Measurements from ENCODE around the gene NPEPPS. TPM values are rescaled to one million over a fixed set of nuclear protein-coding genes. Genes with fewer than 3 reads are reported as not detected.
"Not testable (repeated sequence)": the region's sequence is repeated elsewhere in the genome, so short reads cannot be mapped to it uniquely, and the experiment has no call there.

Gene NPEPPS
- total and polyA plus RNA-seq, 2 donors: 41.2 to 48.0 TPM

DNA sequence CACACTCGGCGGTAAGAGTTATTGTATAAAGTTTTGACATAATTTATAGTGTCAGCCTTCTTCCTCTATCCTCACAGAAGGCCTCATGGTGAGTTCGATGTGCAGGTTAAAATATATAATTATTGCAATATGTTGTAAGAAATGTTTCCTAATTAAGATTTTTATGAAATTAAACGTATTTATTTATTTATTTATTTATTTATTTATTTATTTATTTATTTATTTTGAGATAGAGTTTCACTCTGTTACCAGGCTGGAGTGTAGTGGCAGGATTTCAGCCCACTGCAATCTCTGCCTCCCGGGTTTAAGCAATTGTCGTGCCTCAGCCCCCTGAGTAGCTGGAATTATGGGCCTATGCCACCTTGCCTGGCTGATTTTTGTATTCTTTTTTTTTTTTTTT, 13.4 kb downstream of the NPEPPS start:
- H3K4me1 ChIP-seq (ENCODE audit: control insufficient read depth in 2 of 2, insufficient read depth in 2 of 2, low read length in 2 of 2); DNase-seq (ENCODE audit: low read depth in 6 of 9, low spot score in 9 of 9); H3K36me3 ChIP-seq (ENCODE audit: control insufficient read depth in 2 of 2, insufficient read depth in 2 of 2, low read length in 1 of 2); H3K27me3 ChIP-seq (ENCODE audit: control insufficient read depth in 2 of 2, insufficient read depth in 1 of 2, low read length in 1 of 2); H3K4me3 ChIP-seq (ENCODE audit: low read length in 2 of 2); H3K27ac ChIP-seq (ENCODE audit: low read depth in 1 of 2, low read length in 1 of 2); H3K9me3 ChIP-seq (ENCODE audit: control insufficient read depth in 2 of 2, insufficient read depth in 1 of 2, low read length in 1 of 2): not testable (repeated sequence)
- 95% methylated on average over 6 of the region's 6 CpGs for WGBS

DNA sequence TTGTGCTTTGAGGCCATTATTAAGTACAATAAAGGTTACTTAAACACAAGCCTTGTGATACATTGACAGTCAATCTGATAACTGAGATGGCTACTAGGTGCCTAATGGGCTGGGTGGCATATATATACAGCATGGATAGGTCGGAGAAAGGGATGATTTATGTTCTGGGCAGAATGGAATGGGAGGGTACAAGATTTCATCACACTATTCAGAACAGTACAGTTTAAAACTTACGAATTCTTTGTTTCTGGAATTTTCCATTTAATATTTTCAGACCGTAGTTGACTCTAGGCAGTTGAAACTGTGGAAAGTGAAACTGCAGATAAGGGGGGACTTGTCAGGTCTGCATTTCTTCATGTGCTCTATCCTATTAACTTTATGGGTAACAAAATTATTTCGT, 23.8 kb downstream of the NPEPPS start:
- H3K4me1 ChIP-seq (ENCODE audit: control insufficient read depth in 2 of 2, insufficient read depth in 2 of 2, low read length in 2 of 2); H3K27me3 ChIP-seq (ENCODE audit: control insufficient read depth in 2 of 2, insufficient read depth in 1 of 2, low read length in 1 of 2); H3K9me3 ChIP-seq (ENCODE audit: control insufficient read depth in 2 of 2, insufficient read depth in 1 of 2, low read length in 1 of 2); H3K4me3 ChIP-seq (ENCODE audit: low read length in 2 of 2); DNase-seq (ENCODE audit: low read depth in 6 of 9, low spot score in 9 of 9); H3K36me3 ChIP-seq (ENCODE audit: control insufficient read depth in 2 of 2, insufficient read depth in 2 of 2, low read length in 1 of 2); H3K27ac ChIP-seq (ENCODE audit: low read depth in 1 of 2, low read length in 1 of 2): not testable (repeated sequence)
- WGBS: 95% methylated on average over 4 of the region's 4 CpGs

- DNase-seq (ENCODE audit: low read depth in 6 of 9, low spot score in 9 of 9); H3K4me1 ChIP-seq (ENCODE audit: control insufficient read depth in 2 of 2, insufficient read depth in 2 of 2, low read length in 2 of 2); H3K27ac ChIP-seq (ENCODE audit: low read depth in 1 of 2, low read length in 1 of 2); H3K36me3 ChIP-seq (ENCODE audit: control insufficient read depth in 2 of 2, insufficient read depth in 2 of 2, low read length in 1 of 2); H3K9me3 ChIP-seq (ENCODE audit: control insufficient read depth in 2 of 2, insufficient read depth in 1 of 2, low read length in 1 of 2); H3K4me3 ChIP-seq (ENCODE audit: low read length in 2 of 2); H3K27me3 ChIP-seq (ENCODE audit: control insufficient read depth in 2 of 2, insufficient read depth in 1 of 2, low read length in 1 of 2): not testable (repeated sequence)
- 99% methylated on average over 3 of the region's 3 CpGs for WGBS
Measured at GRCh38 chr17:47556108-47556507, 25.2 kb downstream of the NPEPPS start.

DNA sequence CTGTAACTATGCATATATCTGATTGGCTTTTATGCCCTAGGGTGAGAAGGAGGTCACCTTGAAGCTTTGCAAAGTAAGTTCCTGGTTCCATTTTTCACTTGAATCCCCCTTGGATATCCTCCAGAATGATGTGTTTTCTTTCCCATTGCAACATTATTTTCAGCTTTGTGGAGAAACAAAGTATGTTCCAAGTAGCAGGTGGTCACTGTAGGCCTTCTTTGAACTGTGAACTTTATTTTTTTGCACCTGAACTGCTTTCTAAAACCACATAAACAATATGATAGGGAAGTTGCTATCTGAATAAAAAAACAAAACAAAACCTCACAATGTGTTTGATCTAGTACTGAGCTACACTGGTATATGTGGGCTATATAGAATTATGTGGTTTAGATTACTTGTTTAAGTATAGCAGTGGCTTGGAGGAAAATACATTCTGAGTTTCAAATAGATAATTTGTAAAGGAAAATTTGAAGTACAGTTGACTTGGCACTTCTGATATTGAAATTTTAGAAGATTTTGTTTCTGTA, 29.7 kb downstream of the NPEPPS start:
- not testable (repeated sequence) for H3K36me3 ChIP-seq (ENCODE audit: control insufficient read depth in 2 of 2, insufficient read depth in 2 of 2, low read length in 1 of 2); H3K27me3 ChIP-seq (ENCODE audit: control insufficient read depth in 2 of 2, insufficient read depth in 1 of 2, low read length in 1 of 2); H3K4me3 ChIP-seq (ENCODE audit: low read length in 2 of 2); H3K9me3 ChIP-seq (ENCODE audit: control insufficient read depth in 2 of 2, insufficient read depth in 1 of 2, low read length in 1 of 2); H3K4me1 ChIP-seq (ENCODE audit: control insufficient read depth in 2 of 2, insufficient read depth in 2 of 2, low read length in 2 of 2)
- peak overlapping the region in 1 of 2 donors; percentile 57 for H3K27ac ChIP-seq (ENCODE audit: low read depth in 1 of 2, low read length in 1 of 2)
- peak in 1 of 9 donors; percentile 16 for DNase-seq (ENCODE audit: low read depth in 6 of 9, low spot score in 9 of 9)

GRCh38 chr17:47561698-47562405, 30.9 kb downstream of the NPEPPS start:
- H3K27ac ChIP-seq (ENCODE audit: low read depth in 1 of 2, low read length in 1 of 2); H3K4me1 ChIP-seq (ENCODE audit: control insufficient read depth in 2 of 2, insufficient read depth in 2 of 2, low read length in 2 of 2); H3K36me3 ChIP-seq (ENCODE audit: control insufficient read depth in 2 of 2, insufficient read depth in 2 of 2, low read length in 1 of 2); H3K9me3 ChIP-seq (ENCODE audit: control insufficient read depth in 2 of 2, insufficient read depth in 1 of 2, low read length in 1 of 2); DNase-seq (ENCODE audit: low read depth in 6 of 9, low spot score in 9 of 9); H3K4me3 ChIP-seq (ENCODE audit: low read length in 2 of 2); H3K27me3 ChIP-seq (ENCODE audit: control insufficient read depth in 2 of 2, insufficient read depth in 1 of 2, low read length in 1 of 2): not testable (repeated sequence)
- WGBS: 95% methylated on average over 5 of the region's 5 CpGs

- DNase-seq (ENCODE audit: low read depth in 6 of 9, low spot score in 9 of 9): not testable (repeated sequence)
Measured at GRCh38 chr17:47562406-47562705, 31.4 kb downstream of the NPEPPS start.

GRCh38 chr17:47567261-47567660, 36.4 kb downstream of the NPEPPS start:
- 48% methylated on average over 2 of the region's 3 CpGs for WGBS
- not testable (repeated sequence) for H3K4me1 ChIP-seq (ENCODE audit: control insufficient read depth in 2 of 2, insufficient read depth in 2 of 2, low read length in 2 of 2); H3K36me3 ChIP-seq (ENCODE audit: control insufficient read depth in 2 of 2, insufficient read depth in 2 of 2, low read length in 1 of 2); H3K4me3 ChIP-seq (ENCODE audit: low read length in 2 of 2); H3K9me3 ChIP-seq (ENCODE audit: control insufficient read depth in 2 of 2, insufficient read depth in 1 of 2, low read length in 1 of 2); H3K27ac ChIP-seq (ENCODE audit: low read depth in 1 of 2, low read length in 1 of 2); H3K27me3 ChIP-seq (ENCODE audit: control insufficient read depth in 2 of 2, insufficient read depth in 1 of 2, low read length in 1 of 2); DNase-seq (ENCODE audit: low read depth in 6 of 9, low spot score in 9 of 9)

More at GRCh38 chr17:47562406-47562705, 31.4 kb downstream of the NPEPPS start:
- not testable (repeated sequence) for H3K27me3 ChIP-seq (ENCODE audit: control insufficient read depth in 2 of 2, insufficient read depth in 1 of 2, low read length in 1 of 2); H3K4me3 ChIP-seq (ENCODE audit: low read length in 2 of 2); H3K4me1 ChIP-seq (ENCODE audit: control insufficient read depth in 2 of 2, insufficient read depth in 2 of 2, low read length in 2 of 2); H3K36me3 ChIP-seq (ENCODE audit: control insufficient read depth in 2 of 2, insufficient read depth in 2 of 2, low read length in 1 of 2); H3K27ac ChIP-seq (ENCODE audit: low read depth in 1 of 2, low read length in 1 of 2); H3K9me3 ChIP-seq (ENCODE audit: control insufficient read depth in 2 of 2, insufficient read depth in 1 of 2, low read length in 1 of 2)

- H3K4me1 ChIP-seq (ENCODE audit: control insufficient read depth in 2 of 2, insufficient read depth in 2 of 2, low read length in 2 of 2); H3K27me3 ChIP-seq (ENCODE audit: control insufficient read depth in 2 of 2, insufficient read depth in 1 of 2, low read length in 1 of 2); H3K9me3 ChIP-seq (ENCODE audit: control insufficient read depth in 2 of 2, insufficient read depth in 1 of 2, low read length in 1 of 2); H3K36me3 ChIP-seq (ENCODE audit: control insufficient read depth in 2 of 2, insufficient read depth in 2 of 2, low read length in 1 of 2); H3K4me3 ChIP-seq (ENCODE audit: low read length in 2 of 2); H3K27ac ChIP-seq (ENCODE audit: low read depth in 1 of 2, low read length in 1 of 2); DNase-seq (ENCODE audit: low read depth in 6 of 9, low spot score in 9 of 9): not testable (repeated sequence)
- WGBS: 86% methylated on average over 3 of the region's 3 CpGs
Measured at GRCh38 chr17:47572561-47572960, 41.7 kb downstream of the NPEPPS start.

- not testable (repeated sequence) for H3K27me3 ChIP-seq (ENCODE audit: control insufficient read depth in 2 of 2, insufficient read depth in 1 of 2, low read length in 1 of 2); H3K27ac ChIP-seq (ENCODE audit: low read depth in 1 of 2, low read length in 1 of 2); H3K36me3 ChIP-seq (ENCODE audit: control insufficient read depth in 2 of 2, insufficient read depth in 2 of 2, low read length in 1 of 2); DNase-seq (ENCODE audit: low read depth in 6 of 9, low spot score in 9 of 9); H3K4me1 ChIP-seq (ENCODE audit: control insufficient read depth in 2 of 2, insufficient read depth in 2 of 2, low read length in 2 of 2); H3K4me3 ChIP-seq (ENCODE audit: low read length in 2 of 2); H3K9me3 ChIP-seq (ENCODE audit: control insufficient read depth in 2 of 2, insufficient read depth in 1 of 2, low read length in 1 of 2)
- 100% methylated on average over 1 of the region's 1 CpG for WGBS
Measured at GRCh38 chr17:47582416-47582815, 51.5 kb downstream of the NPEPPS start.

Data from thymus (tissue), 11 donors.